GM12878 (cell line): Measurements from ENCODE around the gene PRRC2C. TPM values are rescaled to one million over a fixed set of nuclear protein-coding genes. Genes with fewer than 3 reads are reported as not detected.

Experiments used
- ATAC-seq: fragments of 200-7000 bp; cut with Tn5 transposase; 3 replicates; pipeline ENCODE4 v1.9.1; 2020; ENCODE audit warnings: mild to moderate bottlenecking, moderate library complexity
- BruUV-seq: library from RNA; stranded (reverse); fragments of 400-500 nt; replicated peaks from 2 replicates; lab custom pipeline; 2021; lab: Mats Ljungman, UMichigan
- CTCF ChIA-PET: fragments of 300-600 bp; sonication (Branson Sonifier 250); formaldehyde crosslinking; extraction: SDS; loops from one replicate; lab custom pipeline; 2021; ENCODE audit warnings: inconsistent platforms; lab: Yijun Ruan, JAX
- POLR2A ChIA-PET: fragments of 350-600 bp; formaldehyde crosslinking; extraction: SDS; loops from one replicate; lab custom pipeline; 2021; ENCODE audit warnings: inconsistent platforms; lab: Charles Lee
- RAD21 ChIA-PET: fragments of 300-600 bp; sonication (Branson Sonifier 250); formaldehyde crosslinking; loops from one replicate; lab custom pipeline; 2023; ENCODE audit warnings: antibody characterized with exemption; ENCODE audit not compliant: unreplicated experiment; lab: Charles Lee
- SMC1A ChIA-PET: fragments of 300-600 bp; sonication (Branson Sonifier 250); formaldehyde crosslinking; loops from one replicate; lab custom pipeline; 2023; ENCODE audit not compliant: unreplicated experiment, uncharacterized antibody; lab: Charles Lee
- DNase-seq: peaks from one replicate; pipeline ENCODE4 v3.0.0-alpha.2; 2011; ENCODE audit warnings: low read depth, low spot score
- FAIRE-seq: peaks from 3 replicates; lab custom pipeline; 2011; peaks lifted over from hg19 to GRCh38; lab: Jason Lieb, UNC
- H2AFZ ChIP-seq: 2 replicates; pipeline ENCODE4 v1.6.0; 2011; ENCODE audit warnings: low read depth, low read length, control low read depth; ENCODE audit not compliant: control insufficient read depth
- H3K27ac ChIP-seq: 2 replicates; pipeline ENCODE4 v1.5.1; 2011; ENCODE audit warnings: control low read depth; ENCODE audit not compliant: control insufficient read depth, insufficient read depth
- H3K27me3 ChIP-seq, 2 experiments: replicated peaks in 1 of 2; 2 replicates each; pipeline versions ENCODE4 v1.6.0 to v1.6.1; 2011; ENCODE audit warnings: low read length in 1 of 2; ENCODE audit not compliant: control insufficient read depth in 2 of 2, insufficient read depth in 2 of 2
- H3K36me3 ChIP-seq, 2 experiments: 2 replicates each; pipeline ENCODE4 v1.5.1; 2011; ENCODE audit warnings: low read length in 1 of 2; ENCODE audit not compliant: control insufficient read depth in 2 of 2, insufficient read depth in 2 of 2
- H3K4me1 ChIP-seq: 2 replicates; pipeline ENCODE4 v1.6.1; 2011; ENCODE audit warnings: mild to moderate bottlenecking, low read length, moderate library complexity, mixed read lengths; ENCODE audit not compliant: control insufficient read depth, insufficient read depth
- H3K4me2 ChIP-seq: 2 replicates; pipeline ENCODE4 v1.6.0; 2011; ENCODE audit warnings: control low read depth; ENCODE audit not compliant: control insufficient read depth, insufficient read depth
- H3K4me3 ChIP-seq: fragments of 200-600 bp; sonication (generic); 2 replicates; pipeline ENCODE4 v1.5.1; 2016
- H3K79me2 ChIP-seq: 2 replicates; pipeline ENCODE4 v1.6.0; 2011; ENCODE audit warnings: low read length; ENCODE audit not compliant: control insufficient read depth, insufficient read depth
- H3K9ac ChIP-seq: 2 replicates; pipeline ENCODE4 v1.8.0; 2011; ENCODE audit warnings: low read length, control low read depth, mixed read lengths; ENCODE audit not compliant: control insufficient read depth, insufficient read depth
- H3K9me3 ChIP-seq: replicated peaks from 3 replicates; pipeline ENCODE4 v1.5.1; 2011; ENCODE audit warnings: mild to moderate bottlenecking, low read length; ENCODE audit not compliant: control insufficient read depth, insufficient read depth
- H4K20me1 ChIP-seq: 2 replicates; pipeline ENCODE4 v1.6.0; 2011; ENCODE audit not compliant: control insufficient read depth, insufficient read depth
- CEBPB ChIP-seq, 2 experiments: fragments of 150-350 bp in 1 of 2; IDR thresholded peaks; 2 replicates each; pipeline ENCODE4 v1.6.1; 2012 to 2014; ENCODE audit warnings: low read depth in 2 of 2, low read length in 2 of 2, borderline replicate concordance in 1 of 2, inconsistent platforms in 1 of 2
- FOXK2 ChIP-seq: fragments of 450-650 bp; IDR thresholded peaks from 2 replicates; pipeline ENCODE4 v1.6.1; 2017; ENCODE audit warnings: mild to moderate bottlenecking, moderate library complexity
- NFYA ChIP-seq: IDR thresholded peaks from 2 replicates; pipeline ENCODE4 v1.6.1; 2011; ENCODE audit warnings: low read depth, mild to moderate bottlenecking, low read length, improper control_type of control experiment, borderline replicate concordance
- RFX5 ChIP-seq: IDR thresholded peaks from 2 replicates; pipeline ENCODE4 v1.6.1; 2011; ENCODE audit warnings: low read depth, low read length, improper control_type of control experiment
- TAF1 ChIP-seq: IDR thresholded peaks from 2 replicates; pipeline ENCODE4 v1.6.1; 2011; ENCODE audit warnings: mild to moderate bottlenecking, low read depth, low read length, borderline replicate concordance
- TBL1XR1 ChIP-seq: IDR thresholded peaks from 2 replicates; pipeline ENCODE4 v1.6.1; 2012; ENCODE audit warnings: low read depth, low read length, improper control_type of control experiment
- ZNF207 ChIP-seq: fragments of 450-650 bp; IDR thresholded peaks from 2 replicates; pipeline ENCODE4 v1.6.1; 2014; ENCODE audit warnings: antibody characterized with exemption, mild to moderate bottlenecking, borderline replicate concordance
- ZSCAN29 ChIP-seq: fragments of 450-650 bp; IDR thresholded peaks from 2 replicates; pipeline ENCODE4 v1.6.1; 2017; ENCODE audit warnings: mild to moderate bottlenecking, moderate library complexity
- WGBS: methylation state at CpG from one replicate; pipeline ENCODE4 v1.1.6; 2016; ENCODE audit warnings: low lambda C conversion rate; ENCODE audit not compliant: insufficient replicate concordance, insufficient coverage; ENCODE audit errors: missing lambda C conversion rate; 5-methylcytosine and 5-hydroxymethylcytosine counted together
- in situ Hi-C: fragments of 300-500 bp; cut with MboI; formaldehyde crosslinking; loops from 9 replicates; pipeline ENCODE4 v1.14.3; 2018; ENCODE audit warnings: mixed read lengths
- intact Hi-C: fragments of 100-400 bp; cut with micrococcal nuclease; formaldehyde crosslinking; loops from one replicate; pipeline ENCODE4 v1.14.2; 2022; ENCODE audit not compliant: unreplicated experiment
- polyA plus RNA-seq, 11 experiments: library from polyadenylated mRNA; depleted of rRNA in 4 of 11; unstranded in 6 of 11; stranded (reverse) in 5 of 11; fragments of >200 nt; fragmentation: Nextera tagmentation in 4 of 11; fragmentation: Illumina TruSeq in 1 of 11; extraction: Ambion mirVana in 4 of 11; extraction: Trizol in 1 of 11; gene quantifications; 1 replicate in 1 of 11; 2 replicates in 10 of 11; pipeline versions ENCODE4 v1.2.1 to v1.2.3, GENCODE V29; 2011 to 2016; ENCODE audit warnings: inconsistent platforms in 2 of 11, missing spikeins in 2 of 11, low read depth in 1 of 11
- total RNA-seq, 4 experiments: library from RNA; depleted of rRNA in 3 of 4; stranded (reverse); fragments of >200 nt in 3 of 4; fragmentation: Illumina TruSeq in 1 of 4; extraction: Trizol in 1 of 4; gene quantifications; 2 replicates each; pipeline versions ENCODE4 v1.2.1 to v1.2.3, GENCODE V29; 2013 to 2021
- TF ChIP-seq, protein P1 (sequence below): fragments of 450-650 bp; IDR thresholded peaks from 2 replicates; pipeline ENCODE4 v1.6.1; 2014; ENCODE audit warnings: mild to moderate bottlenecking

Gene PRRC2C
- total and polyA plus RNA-seq, 10 of the 15 experiments (the other 5 are each of a cell fraction or from before 2014, with no cell fraction given) = 53.4 to 182 (median 91.8) TPM

DNA sequence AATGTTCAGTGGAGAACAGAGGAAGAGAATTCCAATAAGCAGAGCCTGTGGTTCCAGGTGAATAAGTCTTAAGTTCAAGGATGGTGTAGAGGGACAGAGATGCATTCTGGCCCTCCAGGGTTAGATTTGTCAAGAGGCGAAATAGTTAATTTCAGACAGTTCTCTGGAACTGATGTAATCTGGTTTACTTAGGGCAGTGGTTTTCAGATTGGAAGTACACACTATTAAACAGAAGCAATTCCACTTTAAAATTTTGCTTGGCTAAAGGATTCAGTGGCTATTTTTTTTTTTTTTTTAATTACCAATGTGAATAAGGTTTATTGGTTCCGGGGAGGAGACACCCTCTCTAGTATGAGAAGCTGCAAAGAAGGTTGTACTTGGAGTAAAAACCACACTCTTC, 111.4 kb downstream of the PRRC2C start:
- ChIA-PET CTCF (interaction anchor here (1.1 to 8.3 kb wide), 3 partner anchors 11 to 48 kb away, joined by 3 to 60 read pairs (median 16); no protein-coding TSS in a partner anchor), RAD21 (interaction anchor here (1.0 to 2.3 kb wide), 6 partner anchors 10 to 96 kb away, joined by 3 to 7 read pairs (median 5); no protein-coding TSS in a partner anchor), POLR2A (interaction anchor here (1.0 to 3.1 kb wide), 3 partner anchors 10 to 57 kb away, joined by 4 to 13 read pairs (median 9); no protein-coding TSS in a partner anchor), SMC1A (interaction anchor here (0.6 to 6.9 kb wide), 12 partner anchors 9 to 141 kb away, joined by 3 to 37 read pairs (median 6); partner anchors contain the start of genes MYOCOS and PRRC2C)
- no peak overlapping the region for H3K4me3 ChIP-seq
- no peaks in the 10 kb centered on the region for H3K79me2 ChIP-seq
- H3K36me3 ChIP-seq = peaks cover 4 to 11% of the 10 kb centered on the region in 2 experiments
- WGBS = 94% methylated on average over 2 of the region's 2 CpGs
- no TSS peak for BruUV-seq
- H2AFZ ChIP-seq = no peak overlapping the region
- FAIRE-seq (no peak), ATAC-seq (no peak)
- intact Hi-C loops (no loop called here), in situ Hi-C loops (no loop called here)
- no peak overlapping the region for H3K9ac ChIP-seq
- no peak overlapping the region for H3K4me2 ChIP-seq
- no peaks in the 10 kb centered on the region for H3K27me3 ChIP-seq
- no peaks in the 10 kb centered on the region for H3K4me1 ChIP-seq
- no peak for TF ChIP-seq NFYA
- no peak for TF ChIP-seq TBL1XR1
- TF ChIP-seq CEBPB (IDR thresholded peaks at IDR 0.05; ENCODE audit: borderline replicate concordance in 1 of 2, low read depth in 2 of 2, low read length in 2 of 2) = no peak
- TF ChIP-seq, all 136 proteins: peak for 0
- DNase-seq = no peak
- no peaks in the 10 kb centered on the region for H3K9me3 ChIP-seq
- no peak overlapping the region for H3K27ac ChIP-seq
- no peaks in the 10 kb centered on the region for H4K20me1 ChIP-seq

DNA sequence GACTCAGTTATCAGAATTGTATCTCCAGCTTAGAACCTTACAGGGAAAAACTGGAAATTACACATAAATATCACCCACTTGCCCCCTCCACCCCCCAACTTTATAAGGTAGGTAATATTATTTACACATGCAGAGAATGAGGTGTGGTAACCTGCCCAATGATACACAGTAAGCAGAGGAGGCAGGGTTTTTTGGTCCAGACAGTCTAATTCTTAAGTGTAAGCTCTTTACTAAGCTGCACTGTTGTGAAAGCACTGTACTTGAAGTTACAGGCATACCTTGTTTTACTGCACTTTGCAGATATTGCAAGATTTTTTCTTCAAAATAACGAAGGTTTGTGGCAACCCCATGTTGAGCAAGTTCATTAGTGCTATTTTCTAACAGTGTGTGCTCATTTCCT, 111.9 kb downstream of the PRRC2C start:
- SMC1A ChIA-PET = interaction anchor here (0.6 to 6.9 kb wide), 12 partner anchors 9 to 141 kb away, joined by 3 to 37 read pairs (median 4); partner anchors contain the start of genes MYOCOS and PRRC2C
- H3K36me3 ChIP-seq = peaks cover 3 to 8% of the 10 kb centered on the region in 2 experiments
- H2AFZ ChIP-seq = no peak overlapping the region
- H3K79me2 ChIP-seq = no peaks in the 10 kb centered on the region
- no peaks in the 10 kb centered on the region for H4K20me1 ChIP-seq
- no TSS peak for BruUV-seq
- H3K9ac ChIP-seq = no peak overlapping the region
- no peaks in the 10 kb centered on the region for H3K9me3 ChIP-seq
- H3K27ac ChIP-seq = no peak overlapping the region
- in situ Hi-C loops = no loop called here
- no peak for DNase-seq
- no peak overlapping the region for H3K4me2 ChIP-seq
- POLR2A ChIA-PET = interaction anchor here (1.0 to 3.1 kb wide), 4 partner anchors 9 to 56 kb away, joined by 4 to 13 read pairs (median 8); no protein-coding TSS in a partner anchor
- no peaks in the 10 kb centered on the region for H3K27me3 ChIP-seq
- RAD21 ChIA-PET = interaction anchor here (1.0 to 2.3 kb wide), 4 partner anchors 10 to 97 kb away, joined by 3 to 7 read pairs (median 4); no protein-coding TSS in a partner anchor
- ATAC-seq = no peak
- no peak for FAIRE-seq
- intact Hi-C loops = no loop called here
- no peak overlapping the region for H3K4me3 ChIP-seq
- WGBS = 100% methylated on average over 1 of the region's 1 CpG
- no peak for TF ChIP-seq TAF1
- TF ChIP-seq ZSCAN29 = no peak
- TF ChIP-seq RFX5 = no peak
- no peak for TF ChIP-seq FOXK2
- TF ChIP-seq, protein P1, sequence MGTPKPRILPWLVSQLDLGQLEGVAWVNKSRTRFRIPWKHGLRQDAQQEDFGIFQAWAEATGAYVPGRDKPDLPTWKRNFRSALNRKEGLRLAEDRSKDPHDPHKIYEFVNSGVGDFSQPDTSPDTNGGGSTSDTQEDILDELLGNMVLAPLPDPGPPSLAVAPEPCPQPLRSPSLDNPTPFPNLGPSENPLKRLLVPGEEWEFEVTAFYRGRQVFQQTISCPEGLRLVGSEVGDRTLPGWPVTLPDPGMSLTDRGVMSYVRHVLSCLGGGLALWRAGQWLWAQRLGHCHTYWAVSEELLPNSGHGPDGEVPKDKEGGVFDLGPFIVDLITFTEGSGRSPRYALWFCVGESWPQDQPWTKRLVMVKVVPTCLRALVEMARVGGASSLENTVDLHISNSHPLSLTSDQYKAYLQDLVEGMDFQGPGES = no peak
- no peak for TF ChIP-seq ZNF207
- CTCF ChIA-PET = interaction anchor here (1.1 to 8.3 kb wide), 4 partner anchors 12 to 48 kb away, joined by 3 to 60 read pairs (median 11); no protein-coding TSS in a partner anchor
- no peaks in the 10 kb centered on the region for H3K4me1 ChIP-seq
